ENCODE measurements around the gene OXT. TPM values are rescaled to one million over a fixed set of nuclear protein-coding genes. Genes with fewer than 3 reads are reported as not detected.

Gene OXT
- total RNA-seq, 1 donor: not detected

DNA sequence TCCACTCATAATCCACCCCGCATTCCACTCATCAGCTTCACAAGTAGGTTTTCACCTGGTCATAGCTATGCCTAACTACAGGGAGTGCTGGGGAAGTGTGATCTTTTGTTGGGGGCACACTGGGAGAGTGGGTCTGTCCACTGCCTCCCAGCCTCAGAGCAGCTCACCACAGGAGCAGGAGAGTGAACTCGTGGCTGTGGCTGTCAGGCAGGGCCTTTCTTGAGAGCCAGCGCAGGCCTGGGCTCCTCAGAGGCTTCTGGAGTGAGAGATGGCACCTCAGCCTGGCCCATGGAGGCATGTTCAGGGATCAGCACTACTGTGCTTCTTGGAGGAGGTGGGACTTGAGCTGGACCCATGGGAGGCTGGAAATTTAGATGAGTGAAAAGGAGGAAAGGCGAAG is 32.0 kb upstream of the OXT start:
- Histone ChIP-seq H4K20me1 (ENCODE audit: insufficient read depth, low read length) (no peaks in the 10 kb centered on the region), H3K9me3 (ENCODE audit: low read depth, low read length) (no peaks in the 10 kb centered on the region), H3K36me3 (ENCODE audit: insufficient read depth, low read length) (peaks cover 20% of the 10 kb centered on the region), H3K4me1 (ENCODE audit: insufficient read depth, low read length) (peaks cover 10% of the 10 kb centered on the region), H3K4me3 (ENCODE audit: insufficient read depth, low read length) (no peak overlapping the region), H2AFZ (ENCODE audit: low read length) (no peak overlapping the region), H3K4me2 (ENCODE audit: insufficient read depth, low read length) (no peak overlapping the region), H3K27me3 (ENCODE audit: insufficient read depth, low read length) (no peaks in the 10 kb centered on the region), H3K79me2 (ENCODE audit: insufficient read depth, low read length) (no peaks in the 10 kb centered on the region), H3K27ac (ENCODE audit: low read depth, low read length) (no peak overlapping the region)
- no peak for DNase-seq (ENCODE audit: insufficient read length, low spot score, missing footprints)
- TF ChIP-seq, protein P1, sequence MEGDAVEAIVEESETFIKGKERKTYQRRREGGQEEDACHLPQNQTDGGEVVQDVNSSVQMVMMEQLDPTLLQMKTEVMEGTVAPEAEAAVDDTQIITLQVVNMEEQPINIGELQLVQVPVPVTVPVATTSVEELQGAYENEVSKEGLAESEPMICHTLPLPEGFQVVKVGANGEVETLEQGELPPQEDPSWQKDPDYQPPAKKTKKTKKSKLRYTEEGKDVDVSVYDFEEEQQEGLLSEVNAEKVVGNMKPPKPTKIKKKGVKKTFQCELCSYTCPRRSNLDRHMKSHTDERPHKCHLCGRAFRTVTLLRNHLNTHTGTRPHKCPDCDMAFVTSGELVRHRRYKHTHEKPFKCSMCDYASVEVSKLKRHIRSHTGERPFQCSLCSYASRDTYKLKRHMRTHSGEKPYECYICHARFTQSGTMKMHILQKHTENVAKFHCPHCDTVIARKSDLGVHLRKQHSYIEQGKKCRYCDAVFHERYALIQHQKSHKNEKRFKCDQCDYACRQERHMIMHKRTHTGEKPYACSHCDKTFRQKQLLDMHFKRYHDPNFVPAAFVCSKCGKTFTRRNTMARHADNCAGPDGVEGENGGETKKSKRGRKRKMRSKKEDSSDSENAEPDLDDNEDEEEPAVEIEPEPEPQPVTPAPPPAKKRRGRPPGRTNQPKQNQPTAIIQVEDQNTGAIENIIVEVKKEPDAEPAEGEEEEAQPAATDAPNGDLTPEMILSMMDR (IDR thresholded peaks at IDR 0.05; ENCODE audit: extremely low read depth, low read depth, low read length): no peak

DNA sequence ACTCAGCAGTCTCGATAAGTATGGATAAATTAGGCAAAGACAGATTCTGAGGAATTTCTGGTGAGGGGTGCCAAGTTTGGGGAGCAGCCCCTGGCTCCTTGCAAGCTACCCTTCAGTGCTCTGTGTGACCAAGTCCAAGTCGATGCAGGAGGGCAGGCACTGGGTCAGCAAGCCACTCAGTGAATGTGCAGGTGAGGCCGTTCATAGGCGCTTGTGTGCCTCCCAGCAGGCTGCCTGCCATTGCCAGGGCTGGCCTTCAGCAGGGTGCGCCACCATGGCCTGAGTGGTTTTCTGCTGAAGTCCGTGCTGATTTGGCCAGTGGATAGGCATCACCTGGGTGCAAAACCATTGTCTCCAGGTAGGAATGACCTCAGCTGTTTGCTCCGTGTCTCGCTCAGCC is 31.3 kb upstream of the OXT start:
- H3K4me2 ChIP-seq (ENCODE audit: insufficient read depth, low read length): no peak overlapping the region
- DNase-seq (ENCODE audit: insufficient read length, low spot score, missing footprints): no peak
- H3K79me2 ChIP-seq (ENCODE audit: insufficient read depth, low read length): no peaks in the 10 kb centered on the region
- no peak overlapping the region for H3K4me3 ChIP-seq (ENCODE audit: insufficient read depth, low read length)
- H2AFZ ChIP-seq (ENCODE audit: low read length): no peak overlapping the region
- no peaks in the 10 kb centered on the region for H3K9me3 ChIP-seq (ENCODE audit: low read depth, low read length)
- H3K27ac ChIP-seq (ENCODE audit: low read depth, low read length): no peak overlapping the region
- peaks cover 10% of the 10 kb centered on the region for H3K4me1 ChIP-seq (ENCODE audit: insufficient read depth, low read length)
- no peaks in the 10 kb centered on the region for H4K20me1 ChIP-seq (ENCODE audit: insufficient read depth, low read length)
- TF ChIP-seq, protein P1 (IDR thresholded peaks at IDR 0.05; ENCODE audit: extremely low read depth, low read depth, low read length): no peak
- H3K27me3 ChIP-seq (ENCODE audit: insufficient read depth, low read length): no peaks in the 10 kb centered on the region
- H3K36me3 ChIP-seq (ENCODE audit: insufficient read depth, low read length): peaks cover 20% of the 10 kb centered on the region

DNA sequence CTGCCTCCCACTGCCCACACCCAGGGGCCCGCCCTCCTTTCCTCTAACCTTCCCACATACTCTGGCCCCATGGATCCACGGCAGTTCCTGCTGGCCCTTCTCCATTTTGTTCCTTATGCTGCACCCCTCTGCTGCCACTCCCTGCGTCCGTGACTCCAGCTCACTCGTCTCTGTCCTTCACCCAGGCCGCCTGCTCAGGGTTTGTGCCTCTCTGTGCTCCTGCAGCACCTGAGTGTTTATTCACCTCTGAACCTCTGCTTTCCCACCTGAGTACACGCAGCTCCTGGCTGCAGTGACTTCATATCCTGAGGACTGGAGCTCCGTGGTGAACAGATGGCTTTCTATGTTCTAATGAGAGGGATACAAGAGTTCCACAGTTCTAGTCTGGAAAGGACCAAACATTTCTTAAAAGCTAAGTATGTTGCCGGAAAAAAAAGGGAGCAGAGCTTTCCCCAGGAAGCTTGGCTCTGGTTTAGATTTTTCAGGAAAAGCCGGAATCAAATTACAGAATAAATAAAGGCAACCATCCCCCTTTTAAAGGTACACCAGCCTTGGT is 29.5 kb upstream of the OXT start:
- peaks cover 12% of the 10 kb centered on the region for H3K36me3 ChIP-seq (ENCODE audit: insufficient read depth, low read length)
- H3K4me3 ChIP-seq (ENCODE audit: insufficient read depth, low read length): peak overlapping the region; percentile 26
- DNase-seq (ENCODE audit: insufficient read length, low spot score, missing footprints): no peak
- no peaks in the 10 kb centered on the region for H4K20me1 ChIP-seq (ENCODE audit: insufficient read depth, low read length)
- H2AFZ ChIP-seq (ENCODE audit: low read length): no peak overlapping the region
- H3K79me2 ChIP-seq (ENCODE audit: insufficient read depth, low read length): peaks cover 6% of the 10 kb centered on the region
- H3K4me1 ChIP-seq (ENCODE audit: insufficient read depth, low read length): peaks cover 14% of the 10 kb centered on the region
- TF ChIP-seq, protein P1 (IDR thresholded peaks at IDR 0.05; ENCODE audit: extremely low read depth, low read depth, low read length): no peak
- no peak overlapping the region for H3K27ac ChIP-seq (ENCODE audit: low read depth, low read length)
- H3K9me3 ChIP-seq (ENCODE audit: low read depth, low read length): no peaks in the 10 kb centered on the region
- peak overlapping the region; percentile 55 for H3K4me2 ChIP-seq (ENCODE audit: insufficient read depth, low read length)
- no peaks in the 10 kb centered on the region for H3K27me3 ChIP-seq (ENCODE audit: insufficient read depth, low read length)

DNA sequence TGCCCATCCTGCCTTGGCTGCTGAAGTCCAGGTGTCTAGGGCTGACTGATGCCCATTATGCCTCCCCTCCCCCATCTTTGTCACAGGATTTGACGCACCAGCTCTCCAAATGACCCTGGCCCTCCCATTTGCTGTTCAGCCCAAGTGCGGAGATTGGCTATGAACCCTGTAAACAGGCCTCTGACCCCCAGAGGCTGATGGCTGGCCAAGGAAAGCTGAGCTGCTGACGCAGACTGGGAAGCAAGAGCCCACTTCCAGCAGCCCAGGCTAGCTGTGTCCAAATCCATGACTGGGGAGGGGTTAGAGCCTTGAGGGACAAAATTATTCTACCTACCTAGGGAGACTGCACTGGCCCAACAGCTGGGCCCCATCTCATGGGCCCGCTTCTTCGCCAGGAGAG is 28.8 kb upstream of the OXT start:
- H3K4me1 ChIP-seq (ENCODE audit: insufficient read depth, low read length): peaks cover 15% of the 10 kb centered on the region
- no peaks in the 10 kb centered on the region for H3K9me3 ChIP-seq (ENCODE audit: low read depth, low read length)
- no peak for DNase-seq (ENCODE audit: insufficient read length, low spot score, missing footprints)
- no peak overlapping the region for H2AFZ ChIP-seq (ENCODE audit: low read length)
- H3K79me2 ChIP-seq (ENCODE audit: insufficient read depth, low read length): peaks cover 9% of the 10 kb centered on the region
- no peak overlapping the region for H3K4me3 ChIP-seq (ENCODE audit: insufficient read depth, low read length)
- TF ChIP-seq, protein P1 (IDR thresholded peaks at IDR 0.05; ENCODE audit: extremely low read depth, low read depth, low read length): no peak
- H3K27ac ChIP-seq (ENCODE audit: low read depth, low read length): no peak overlapping the region
- no peaks in the 10 kb centered on the region for H3K27me3 ChIP-seq (ENCODE audit: insufficient read depth, low read length)
- H3K4me2 ChIP-seq (ENCODE audit: insufficient read depth, low read length): no peak overlapping the region
- H3K36me3 ChIP-seq (ENCODE audit: insufficient read depth, low read length): peaks cover 8% of the 10 kb centered on the region
- H4K20me1 ChIP-seq (ENCODE audit: insufficient read depth, low read length): no peaks in the 10 kb centered on the region

All from osteoblast (primary cell).